Tibial nerve (tissue), 4 donors: ENCODE measurements around the gene IL26. TPM values are rescaled to one million over a fixed set of nuclear protein-coding genes. Genes with fewer than 3 reads are reported as not detected.
A peak's percentile ranks its signal among the peaks of the same experiment; 100 is the strongest.

Experiments used
- DNase-seq, 2 donors: peaks; one replicate each; pipeline ENCODE4 v3.0.0-alpha.2; 2019; ENCODE audit warnings: low spot score in 2 of 2
- H3K27ac ChIP-seq, 4 donors: fragments of 200-600 bp; sonication (generic) in 3 of 4; one replicate each; pipeline ENCODE4 v1.5.1; 2017 to 2019; ENCODE audit warnings: mild to moderate bottlenecking in 1 of 4
- H3K27me3 ChIP-seq, 2 donors: fragments of 200-600 bp; sonication (generic) in 1 of 2; one replicate each; pipeline versions ENCODE4 v1.5.1 to v1.6.0; 2017 to 2019
- H3K36me3 ChIP-seq, 3 donors: fragments of 200-600 bp; sonication (generic); one replicate each; pipeline ENCODE4 v1.5.1; 2018 to 2019
- H3K4me1 ChIP-seq, 4 donors: fragments of 200-600 bp; sonication (generic) in 3 of 4; one replicate each; pipeline ENCODE4 v1.5.1; 2017 to 2019
- H3K4me3 ChIP-seq, 4 donors: fragments of 200-600 bp; sonication (generic) in 3 of 4; one replicate each; pipeline ENCODE4 v1.5.1; 2017 to 2019; ENCODE audit warnings: mild to moderate bottlenecking in 1 of 4, moderate library complexity in 1 of 4
- H3K9me3 ChIP-seq, 4 donors: fragments of 200-600 bp; sonication (generic) in 3 of 4; one replicate each; pipeline ENCODE4 v1.5.1; 2017 to 2019
- CTCF ChIP-seq, 5 experiments: fragments of 200-600 bp in 3 of 5; fragments of 450-650 bp in 2 of 5; sonication (generic) in 3 of 5; IDR thresholded peaks; one replicate each; pipeline ENCODE4 v1.5.1; 2016 to 2019; ENCODE audit warnings: antibody characterized with exemption in 5 of 5, mild to moderate bottlenecking in 3 of 5, moderate library complexity in 2 of 5
- EP300 ChIP-seq, 2 donors: sonication (generic); formaldehyde crosslinking; IDR thresholded peaks; one replicate each; pipeline ENCODE4 v1.6.1; 2017; ENCODE audit warnings: antibody characterized with exemption in 2 of 2, mild to moderate bottlenecking in 1 of 2
- POLR2A ChIP-seq, 2 donors: fragments of 450-650 bp; IDR thresholded peaks; one replicate each; pipeline ENCODE4 v1.6.1; 2017; ENCODE audit warnings: antibody characterized with exemption in 2 of 2, mild to moderate bottlenecking in 2 of 2, moderate library complexity in 2 of 2
- WGBS, 2 donors: methylation state at CpG; one replicate each; pipeline ENCODE4 v1.1.5; 2018; 5-methylcytosine and 5-hydroxymethylcytosine counted together
- total RNA-seq, 4 donors: library from RNA; depleted of rRNA; stranded (reverse); fragments of >200 nt; gene quantifications; one replicate each; pipeline ENCODE4 v1.1.0, GENCODE V29; 2016

The IL26 gene
- total RNA-seq, 4 donors from 2014 or later, result not detected

DNA sequence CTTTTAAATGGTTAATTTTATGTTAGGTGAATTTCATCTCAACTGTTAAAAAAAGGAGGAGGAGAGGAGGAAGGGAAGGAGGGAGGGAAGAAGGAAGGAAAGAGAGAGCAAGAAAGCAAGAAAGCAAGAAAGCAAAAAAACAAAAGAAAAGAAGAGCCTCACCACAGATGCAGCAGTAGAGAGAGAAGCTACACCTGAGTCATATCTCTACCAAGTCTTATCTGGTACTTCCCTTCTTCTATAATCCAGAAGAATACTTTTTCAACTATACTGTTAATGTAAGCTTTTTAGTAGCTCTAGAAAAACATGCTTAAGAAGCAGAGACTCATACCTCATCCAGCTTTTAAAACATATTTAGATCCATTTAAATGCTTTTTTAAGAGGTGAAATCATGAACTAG, 5.6 kb upstream of the IL26 start:
- Histone ChIP-seq H3K36me3 (no peaks in the 10 kb centered on the region), H3K27ac (no peak overlapping the region), H3K4me3 (no peak overlapping the region), H3K9me3 (no peaks in the 10 kb centered on the region), H3K27me3 (no peaks in the 10 kb centered on the region), H3K4me1 (no peaks in the 10 kb centered on the region)
- TF ChIP-seq POLR2A (IDR thresholded peaks at IDR 0.05) (no peak), EP300 (IDR thresholded peaks at IDR 0.05) (no peak), CTCF (IDR thresholded peaks at IDR 0.05) (no peak)
- DNase-seq, result no peak

- peaks cover 0 to under 1% (median 0%) of the 10 kb centered on the region in 4 donors for H3K4me1 ChIP-seq
- H3K27ac ChIP-seq, result no peak overlapping the region
- no peaks in the 10 kb centered on the region for H3K36me3 ChIP-seq
- no peaks in the 10 kb centered on the region for H3K9me3 ChIP-seq
- H3K27me3 ChIP-seq, result no peaks in the 10 kb centered on the region
- no peak for DNase-seq
- TF ChIP-seq POLR2A (IDR thresholded peaks at IDR 0.05) (no peak), EP300 (IDR thresholded peaks at IDR 0.05) (no peak), CTCF (IDR thresholded peaks at IDR 0.05) (no peak)
- 72 to 78% methylated on average over 2 of the region's 2 CpGs for whole genome bisulfite sequencing, 2 donors
- no peak overlapping the region for H3K4me3 ChIP-seq
These were observed 4.3 kb upstream of the IL26 start for GRCh38 chr12:68229956-68230355.

DNA sequence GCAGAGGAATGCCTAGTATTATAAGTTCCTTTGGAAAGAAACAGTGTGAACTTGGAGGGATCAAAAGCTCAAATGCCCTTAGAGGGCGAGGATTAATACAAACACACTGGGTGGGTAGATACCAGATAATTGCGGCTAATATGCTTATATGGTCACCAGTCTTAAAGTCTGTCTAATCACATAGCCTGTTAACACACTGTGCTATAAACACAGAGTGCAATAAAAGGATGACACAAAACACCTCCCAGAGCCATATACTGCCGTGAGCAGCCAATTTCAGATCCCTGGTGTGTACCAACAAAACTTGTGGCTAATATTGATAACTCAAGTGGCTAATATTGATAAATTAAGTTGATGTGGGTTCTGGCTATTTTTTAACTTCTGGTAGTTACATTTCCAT, 1.7 kb upstream of the IL26 start:
- no peak for DNase-seq
- Histone ChIP-seq H3K27ac (no peak overlapping the region), H3K36me3 (no peaks in the 10 kb centered on the region), H3K27me3 (no peaks in the 10 kb centered on the region), H3K9me3 (no peaks in the 10 kb centered on the region), H3K4me3 (no peak overlapping the region), H3K4me1 (peaks cover 0 to 26% (median 2%) of the 10 kb centered on the region in 4 donors)
- no peak for TF ChIP-seq POLR2A (IDR thresholded peaks at IDR 0.05)
- no peak for TF ChIP-seq CTCF (IDR thresholded peaks at IDR 0.05)
- TF ChIP-seq EP300 (IDR thresholded peaks at IDR 0.05), result no peak
- WGBS, 2 donors, result 35 to 46% methylated on average over 3 of the region's 3 CpGs

DNA sequence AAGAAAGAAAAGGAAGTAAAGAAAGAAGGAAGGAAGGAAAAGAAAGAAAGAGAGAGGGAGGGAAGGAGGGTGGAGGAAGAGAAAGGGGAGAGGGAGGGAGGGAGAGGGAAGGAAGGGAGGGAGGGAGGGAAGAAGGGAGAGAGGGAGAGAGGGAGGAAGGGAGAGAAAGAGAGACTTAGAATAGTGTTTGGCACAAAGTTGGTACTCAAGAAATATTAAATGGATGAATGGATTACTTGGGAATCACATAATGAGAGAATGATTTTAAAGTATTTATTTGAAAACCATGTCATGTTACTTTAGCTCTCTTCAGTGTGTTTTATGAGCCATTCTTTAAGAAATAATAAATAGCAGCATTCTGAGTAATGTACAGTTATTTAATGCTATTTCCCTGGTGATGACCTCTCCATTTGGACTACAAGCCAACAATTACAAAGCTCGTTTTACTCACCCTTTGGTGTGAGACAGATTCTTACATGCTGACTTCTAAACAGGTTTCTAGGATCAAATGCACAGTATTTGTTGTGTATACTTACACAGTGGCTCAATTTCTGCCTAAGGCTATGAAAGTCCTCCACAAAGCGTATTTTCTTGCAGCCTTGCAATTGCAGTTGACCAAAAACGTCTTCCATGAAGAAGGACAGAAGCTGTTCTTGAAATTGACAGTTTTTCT, 861 bp downstream of the IL26 start:
- H3K27me3 ChIP-seq, result no peaks in the 10 kb centered on the region
- no peak overlapping the region for H3K4me3 ChIP-seq
- H3K27ac ChIP-seq, result no peak overlapping the region
- TF ChIP-seq POLR2A (IDR thresholded peaks at IDR 0.05) (no peak), CTCF (IDR thresholded peaks at IDR 0.05) (no peak), EP300 (IDR thresholded peaks at IDR 0.05) (no peak)
- DNase-seq, result no peak
- H3K36me3 ChIP-seq, result no peaks in the 10 kb centered on the region
- 56 to 65% methylated on average over 3 of the region's 3 CpGs for WGBS, 2 donors
- H3K9me3 ChIP-seq, result no peaks in the 10 kb centered on the region
- H3K4me1 ChIP-seq, result peaks cover 0 to 27% (median 2%) of the 10 kb centered on the region in 4 donors

DNA sequence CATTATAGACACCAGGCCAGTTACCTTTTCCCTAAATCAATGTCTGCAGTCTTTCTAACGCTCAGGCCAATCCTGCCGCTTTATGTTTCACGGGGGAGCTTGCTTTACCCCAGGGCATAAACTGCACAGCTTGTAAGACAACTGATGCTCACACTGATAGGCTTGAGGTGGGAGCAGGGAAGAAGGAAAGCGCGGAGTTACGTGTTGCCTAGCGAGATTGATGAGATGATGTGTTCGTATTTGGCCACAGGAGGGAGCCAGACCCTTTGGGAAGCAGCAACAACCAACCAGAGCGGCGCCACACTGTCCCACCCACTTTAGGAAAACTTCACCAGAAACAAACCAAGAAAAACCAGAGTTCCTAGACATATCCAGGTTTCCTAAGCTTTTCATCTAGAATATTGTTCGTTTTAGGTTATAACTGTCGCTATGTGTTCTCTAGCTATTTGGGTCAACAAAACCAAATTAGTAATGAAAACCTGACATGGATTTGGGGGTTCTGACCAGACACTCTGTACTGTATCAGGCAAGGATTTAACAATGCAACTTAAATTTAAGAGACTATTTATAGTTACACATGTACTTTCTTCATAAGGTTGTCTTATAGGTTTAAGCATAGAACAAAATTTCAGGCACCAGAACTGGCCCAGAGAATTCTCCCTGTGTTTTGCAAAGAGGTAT, 2.4 kb downstream of the IL26 start:
- Histone ChIP-seq H3K4me3 (peak overlapping the region in 1 of 4 donors; percentile 18), H3K27ac (peak overlapping the region in 2 of 4 donors; percentile 26 to 46), H3K4me1 (peaks cover 0 to 27% (median 2%) of the 10 kb centered on the region in 4 donors), H3K36me3 (no peaks in the 10 kb centered on the region), H3K27me3 (no peaks in the 10 kb centered on the region), H3K9me3 (no peaks in the 10 kb centered on the region)
- 4% methylated on average over 12 of the region's 12 CpGs for WGBS, 2 donors
- DNase-seq, result peak; percentile 74 to 88
- TF ChIP-seq CTCF (IDR thresholded peaks at IDR 0.05) (peak; percentile 77 to 85 (median 81)), POLR2A (IDR thresholded peaks at IDR 0.05) (no peak), EP300 (IDR thresholded peaks at IDR 0.05) (peak in 1 of 2 donors; percentile 29)
